ENCODE results near the gene KHDRBS2. TPM values are rescaled to one million over a fixed set of nuclear protein-coding genes. Genes with fewer than 3 reads are reported as not detected.

Gene KHDRBS2
- total RNA-seq, 2 experiments from 2014 or later = not detected

GRCh38 chr6:62272114-62272513 is 13.9 kb downstream of the KHDRBS2 start:
- DNase-seq = no peak
- Mint-ChIP-seq H3K27ac (no peak overlapping the region), H3K27me3 (no peaks in the 10 kb centered on the region), H3K9me3 (no peaks in the 10 kb centered on the region), H3K4me1 (no peaks in the 10 kb centered on the region), H3K36me3 (no peaks in the 10 kb centered on the region), H3K4me3 (no peak overlapping the region)
- no peak for ATAC-seq (ENCODE audit: low read depth)
- POLR2A ChIA-PET = no interaction called here

DNA sequence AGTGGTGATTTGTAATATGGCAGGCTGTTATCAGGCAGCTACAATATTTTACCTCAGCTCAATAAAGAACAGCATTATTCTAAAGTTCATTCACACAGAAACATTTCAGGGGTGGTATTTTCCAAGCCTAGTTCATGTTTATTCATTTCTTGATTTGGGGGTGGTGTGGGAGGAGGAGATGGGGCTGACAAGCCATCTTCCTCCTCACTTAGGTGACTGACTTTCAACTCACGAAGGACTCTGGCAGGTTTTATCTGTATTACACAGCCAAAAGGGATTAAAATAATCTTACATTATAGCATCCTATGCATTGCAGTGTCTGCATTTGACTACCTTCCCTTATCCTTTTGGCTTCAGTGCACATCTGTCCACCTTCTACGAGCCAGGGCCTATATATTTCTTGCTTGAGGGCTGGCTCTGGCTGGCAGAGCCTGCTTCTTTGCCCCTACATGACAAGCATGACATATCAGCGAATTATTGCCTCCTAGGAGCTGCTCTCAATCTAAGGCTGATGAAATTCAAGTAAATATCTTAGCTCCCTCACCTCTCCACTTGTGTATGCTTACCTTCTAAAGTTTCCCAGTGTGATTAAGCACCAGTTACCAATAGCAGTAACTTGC is 20.0 kb downstream of the KHDRBS2 start:
- DNase-seq = no peak
- H3K36me3 Mint-ChIP-seq = no peaks in the 10 kb centered on the region
- no peak overlapping the region for H3K4me3 Mint-ChIP-seq
- no peaks in the 10 kb centered on the region for H3K9me3 Mint-ChIP-seq
- H3K4me1 Mint-ChIP-seq = no peaks in the 10 kb centered on the region
- ATAC-seq (ENCODE audit: low read depth) = no peak
- no peaks in the 10 kb centered on the region for H3K27me3 Mint-ChIP-seq
- H3K27ac Mint-ChIP-seq = no peak overlapping the region
- POLR2A ChIA-PET = no interaction called here

DNA sequence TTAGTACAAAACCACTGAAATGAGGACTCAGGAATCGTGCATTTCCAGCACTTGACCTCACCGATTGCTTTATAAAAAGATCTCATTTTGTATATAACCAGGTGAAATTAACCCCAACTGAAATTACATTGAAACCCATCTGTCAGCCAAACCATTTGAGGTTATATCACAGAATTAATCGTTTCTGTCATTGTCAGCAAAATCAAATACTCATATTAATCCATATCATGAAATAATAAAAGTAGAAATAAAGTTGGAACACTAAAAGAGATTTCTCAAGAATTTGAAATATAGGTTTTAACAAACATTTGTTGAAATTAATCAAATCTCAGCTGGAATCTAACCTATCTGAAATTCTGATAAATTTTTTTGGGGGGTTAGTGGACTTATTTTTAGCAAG is 23.7 kb downstream of the KHDRBS2 start:
- POLR2A ChIA-PET = no interaction called here
- H3K4me1 Mint-ChIP-seq = no peaks in the 10 kb centered on the region
- H3K36me3 Mint-ChIP-seq = no peaks in the 10 kb centered on the region
- H3K4me3 Mint-ChIP-seq = no peak overlapping the region
- no peak for DNase-seq
- no peaks in the 10 kb centered on the region for H3K27me3 Mint-ChIP-seq
- H3K9me3 Mint-ChIP-seq = no peaks in the 10 kb centered on the region
- H3K27ac Mint-ChIP-seq = no peak overlapping the region
- ATAC-seq (ENCODE audit: low read depth) = no peak

DNA sequence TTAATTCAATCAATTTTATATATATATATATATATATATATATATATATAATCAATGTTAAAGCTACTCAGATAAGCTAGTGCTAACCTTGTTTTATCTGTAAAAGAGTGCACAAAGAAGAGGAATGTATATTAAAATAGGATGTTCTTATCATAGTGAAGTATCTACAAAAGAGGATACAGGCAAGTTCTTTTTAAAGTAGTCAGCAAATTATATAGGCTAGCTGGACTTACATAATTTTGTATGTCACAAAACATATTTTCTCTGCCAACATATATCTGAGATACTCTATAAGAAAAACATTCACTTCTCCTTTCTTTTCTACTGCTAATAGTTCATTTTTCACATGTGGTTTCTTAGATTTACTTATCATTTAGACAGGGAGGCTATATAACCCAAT is 39.9 kb downstream of the KHDRBS2 start:
- POLR2A ChIA-PET = no interaction called here
- Mint-ChIP-seq H3K36me3 (no peaks in the 10 kb centered on the region), H3K9me3 (no peaks in the 10 kb centered on the region), H3K27me3 (no peaks in the 10 kb centered on the region), H3K4me3 (no peak overlapping the region), H3K4me1 (no peaks in the 10 kb centered on the region), H3K27ac (no peak overlapping the region)
- ATAC-seq (ENCODE audit: low read depth) = no peak
- no peak for DNase-seq

GRCh38 chr6:62236784-62237183 is 49.2 kb downstream of the KHDRBS2 start:
- Mint-ChIP-seq H3K27me3 (no peaks in the 10 kb centered on the region), H3K4me3 (no peak overlapping the region), H3K27ac (no peak overlapping the region), H3K36me3 (no peaks in the 10 kb centered on the region), H3K4me1 (no peaks in the 10 kb centered on the region), H3K9me3 (peaks cover 2% of the 10 kb centered on the region)
- ATAC-seq (ENCODE audit: low read depth) (no peak), DNase-seq (no peak)
- POLR2A ChIA-PET = no interaction called here

- POLR2A ChIA-PET = no interaction called here
- no peaks in the 10 kb centered on the region for H3K4me1 Mint-ChIP-seq
- no peak for DNase-seq
- no peak for ATAC-seq (ENCODE audit: low read depth)
- no peak overlapping the region for H3K27ac Mint-ChIP-seq
- H3K36me3 Mint-ChIP-seq = no peaks in the 10 kb centered on the region
- H3K9me3 Mint-ChIP-seq = peaks cover 7% of the 10 kb centered on the region
- no peaks in the 10 kb centered on the region for H3K27me3 Mint-ChIP-seq
- H3K4me3 Mint-ChIP-seq = no peak overlapping the region
Observed at GRCh38 chr6:62229231-62229630, 56.8 kb downstream of the KHDRBS2 start.

DNA sequence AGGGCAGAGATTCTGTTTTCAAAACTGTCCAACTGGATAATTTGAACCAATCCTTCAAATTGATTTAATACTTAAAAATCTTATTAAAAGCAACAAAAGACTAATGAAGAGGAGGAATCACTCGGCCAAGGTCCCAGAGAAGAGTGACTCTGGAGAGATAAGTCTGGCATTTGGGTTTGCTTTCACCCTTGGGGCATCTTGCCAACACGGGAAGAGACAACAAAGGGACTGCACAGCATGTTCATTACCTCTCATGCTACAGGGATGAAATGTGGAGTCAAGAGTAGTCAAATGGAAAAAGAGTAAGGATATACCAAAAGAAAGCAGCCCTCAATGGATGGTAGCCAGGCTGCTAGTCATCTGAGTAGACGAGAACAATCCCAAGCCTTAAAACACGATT is 68.2 kb downstream of the KHDRBS2 start:
- Mint-ChIP-seq H3K9me3 (peaks cover 1% of the 10 kb centered on the region), H3K36me3 (no peaks in the 10 kb centered on the region), H3K4me3 (no peak overlapping the region), H3K4me1 (no peaks in the 10 kb centered on the region), H3K27ac (no peak overlapping the region), H3K27me3 (no peaks in the 10 kb centered on the region)
- POLR2A ChIA-PET = no interaction called here
- ATAC-seq (ENCODE audit: low read depth) = no peak
- DNase-seq = no peak

GRCh38 chr6:62202078-62202477 is 83.9 kb downstream of the KHDRBS2 start:
- ATAC-seq (ENCODE audit: low read depth) = no peak
- H3K4me3 Mint-ChIP-seq = no peak overlapping the region
- DNase-seq = no peak
- H3K27ac Mint-ChIP-seq = no peak overlapping the region
- H3K9me3 Mint-ChIP-seq = peaks cover 12% of the 10 kb centered on the region
- H3K4me1 Mint-ChIP-seq = no peaks in the 10 kb centered on the region
- no peaks in the 10 kb centered on the region for H3K36me3 Mint-ChIP-seq
- POLR2A ChIA-PET = no interaction called here
- no peaks in the 10 kb centered on the region for H3K27me3 Mint-ChIP-seq

- Mint-ChIP-seq H3K9me3 (peaks cover 16% of the 10 kb centered on the region), H3K4me1 (no peaks in the 10 kb centered on the region), H3K4me3 (no peak overlapping the region), H3K36me3 (no peaks in the 10 kb centered on the region), H3K27ac (no peak overlapping the region), H3K27me3 (no peaks in the 10 kb centered on the region)
- POLR2A ChIA-PET = no interaction called here
- ATAC-seq (ENCODE audit: low read depth) (no peak), DNase-seq (no peak)
Observed at GRCh38 chr6:62192593-62192992, 93.4 kb downstream of the KHDRBS2 start.

DNA sequence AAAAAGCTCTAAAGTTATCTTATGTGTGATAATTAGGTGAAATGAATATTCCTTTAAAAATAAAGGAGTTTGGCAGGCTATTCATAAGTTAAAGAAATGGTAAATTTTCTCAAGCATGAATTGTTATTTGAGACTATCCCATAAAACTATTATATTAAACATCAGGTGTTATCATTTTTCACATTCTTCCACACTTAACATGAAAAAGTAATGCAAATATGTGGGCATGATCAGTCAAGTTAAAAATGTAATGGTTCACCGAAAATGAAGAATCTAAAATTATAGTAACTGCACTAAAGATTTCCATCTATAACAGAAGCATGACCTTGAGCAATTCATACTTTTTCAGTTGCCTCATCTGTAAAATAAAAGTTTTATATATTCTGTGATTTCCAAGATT is 110.8 kb downstream of the KHDRBS2 start:
- Mint-ChIP-seq H3K4me3 (no peak overlapping the region), H3K27me3 (no peaks in the 10 kb centered on the region), H3K36me3 (no peaks in the 10 kb centered on the region), H3K27ac (no peak overlapping the region), H3K4me1 (no peaks in the 10 kb centered on the region), H3K9me3 (peaks cover 4% of the 10 kb centered on the region)
- DNase-seq (no peak), ATAC-seq (ENCODE audit: low read depth) (no peak)
- POLR2A ChIA-PET = no interaction called here

GRCh38 chr6:62174548-62174947 is 111.5 kb downstream of the KHDRBS2 start:
- H3K9me3 Mint-ChIP-seq = peaks cover 4% of the 10 kb centered on the region
- H3K27ac Mint-ChIP-seq = no peak overlapping the region
- no peaks in the 10 kb centered on the region for H3K36me3 Mint-ChIP-seq
- no peak for DNase-seq
- no peaks in the 10 kb centered on the region for H3K27me3 Mint-ChIP-seq
- POLR2A ChIA-PET = no interaction called here
- no peak for ATAC-seq (ENCODE audit: low read depth)
- H3K4me1 Mint-ChIP-seq = no peaks in the 10 kb centered on the region
- no peak overlapping the region for H3K4me3 Mint-ChIP-seq

DNA sequence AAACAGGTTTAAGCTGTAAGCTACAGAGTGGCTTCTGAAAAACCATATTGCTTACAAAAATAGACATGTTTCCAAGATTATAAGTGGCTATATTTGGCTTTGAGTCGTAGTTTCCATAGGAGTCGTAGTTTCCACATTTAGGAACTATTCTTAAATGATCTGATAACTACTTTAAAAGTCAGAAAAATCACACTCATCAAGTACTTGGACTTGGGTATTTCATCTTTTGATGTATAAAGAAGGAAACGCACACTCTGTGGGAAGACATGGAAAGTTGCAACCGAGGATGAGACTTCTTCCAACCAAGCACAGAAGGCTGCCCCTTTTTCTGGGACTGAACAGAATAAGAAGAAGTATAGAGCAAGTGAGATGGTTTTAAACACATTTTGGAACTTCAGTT is 118.3 kb downstream of the KHDRBS2 start:
- peaks cover 6% of the 10 kb centered on the region for H3K9me3 Mint-ChIP-seq
- no peaks in the 10 kb centered on the region for H3K36me3 Mint-ChIP-seq
- H3K4me1 Mint-ChIP-seq = no peaks in the 10 kb centered on the region
- H3K27me3 Mint-ChIP-seq = no peaks in the 10 kb centered on the region
- POLR2A ChIA-PET = no interaction called here
- no peak overlapping the region for H3K4me3 Mint-ChIP-seq
- no peak for DNase-seq
- H3K27ac Mint-ChIP-seq = no peak overlapping the region
- no peak for ATAC-seq (ENCODE audit: low read depth)

- ATAC-seq (ENCODE audit: low read depth) = no peak
- POLR2A ChIA-PET = no interaction called here
- no peak overlapping the region for H3K27ac Mint-ChIP-seq
- no peak for DNase-seq
- H3K9me3 Mint-ChIP-seq = no peaks in the 10 kb centered on the region
- H3K4me1 Mint-ChIP-seq = no peaks in the 10 kb centered on the region
- no peak overlapping the region for H3K4me3 Mint-ChIP-seq
- no peaks in the 10 kb centered on the region for H3K36me3 Mint-ChIP-seq
- no peaks in the 10 kb centered on the region for H3K27me3 Mint-ChIP-seq
Observed at GRCh38 chr6:62162858-62163257, 123.2 kb downstream of the KHDRBS2 start.

- ATAC-seq (ENCODE audit: low read depth) (no peak), DNase-seq (no peak)
- H3K9me3 Mint-ChIP-seq = no peaks in the 10 kb centered on the region
- H3K4me1 Mint-ChIP-seq = no peaks in the 10 kb centered on the region
- H3K27ac Mint-ChIP-seq = no peak overlapping the region
- POLR2A ChIA-PET = no interaction called here
- H3K27me3 Mint-ChIP-seq = no peaks in the 10 kb centered on the region
- no peak overlapping the region for H3K4me3 Mint-ChIP-seq
- H3K36me3 Mint-ChIP-seq = no peaks in the 10 kb centered on the region
Observed at GRCh38 chr6:62152796-62153195, 133.2 kb downstream of the KHDRBS2 start.

- ATAC-seq (ENCODE audit: low read depth) = no peak
- H3K27me3 Mint-ChIP-seq = no peaks in the 10 kb centered on the region
- POLR2A ChIA-PET = no interaction called here
- no peaks in the 10 kb centered on the region for H3K9me3 Mint-ChIP-seq
- H3K27ac Mint-ChIP-seq = no peak overlapping the region
- no peak for DNase-seq
- H3K4me3 Mint-ChIP-seq = no peak overlapping the region
- no peaks in the 10 kb centered on the region for H3K36me3 Mint-ChIP-seq
- no peaks in the 10 kb centered on the region for H3K4me1 Mint-ChIP-seq
Observed at GRCh38 chr6:62150048-62150663, 135.9 kb downstream of the KHDRBS2 start.

Measured in activated naive CD8-positive, alpha-beta T cell treated with anti-CD3 and anti-CD28 coated beads, Interleukin-2, amount 10 ng/mL, durations not matched to agents 7 days and 5 days (primary cell).